ENCODE measurements around the gene SELE. TPM values are rescaled to one million over a fixed set of nuclear protein-coding genes. Genes with fewer than 3 reads are reported as not detected.

Gene SELE
- total and polyA plus RNA-seq, 9 donors: 0.58 to 16.9 (median 2.6) TPM

GRCh38 chr1:169768161-169768560 is 34.3 kb upstream of the SELE start:
- Histone ChIP-seq H3K4me1 (ENCODE audit: insufficient read depth) (no peaks in the 10 kb centered on the region), H3K4me3 (no peak overlapping the region), H3K36me3 (no peaks in the 10 kb centered on the region), H3K27ac (no peak overlapping the region), H3K9me3 (no peaks in the 10 kb centered on the region), H3K27me3 (no peaks in the 10 kb centered on the region)
- 83 to 88% (median 85%) methylated on average over 2 of the region's 2 CpGs for WGBS, 3 donors
- no peak for DNase-seq
- TF ChIP-seq EP300 (IDR thresholded peaks at IDR 0.05) (no peak), POLR2A (IDR thresholded peaks at IDR 0.05) (no peak)
- TF ChIP-seq, protein P1, sequence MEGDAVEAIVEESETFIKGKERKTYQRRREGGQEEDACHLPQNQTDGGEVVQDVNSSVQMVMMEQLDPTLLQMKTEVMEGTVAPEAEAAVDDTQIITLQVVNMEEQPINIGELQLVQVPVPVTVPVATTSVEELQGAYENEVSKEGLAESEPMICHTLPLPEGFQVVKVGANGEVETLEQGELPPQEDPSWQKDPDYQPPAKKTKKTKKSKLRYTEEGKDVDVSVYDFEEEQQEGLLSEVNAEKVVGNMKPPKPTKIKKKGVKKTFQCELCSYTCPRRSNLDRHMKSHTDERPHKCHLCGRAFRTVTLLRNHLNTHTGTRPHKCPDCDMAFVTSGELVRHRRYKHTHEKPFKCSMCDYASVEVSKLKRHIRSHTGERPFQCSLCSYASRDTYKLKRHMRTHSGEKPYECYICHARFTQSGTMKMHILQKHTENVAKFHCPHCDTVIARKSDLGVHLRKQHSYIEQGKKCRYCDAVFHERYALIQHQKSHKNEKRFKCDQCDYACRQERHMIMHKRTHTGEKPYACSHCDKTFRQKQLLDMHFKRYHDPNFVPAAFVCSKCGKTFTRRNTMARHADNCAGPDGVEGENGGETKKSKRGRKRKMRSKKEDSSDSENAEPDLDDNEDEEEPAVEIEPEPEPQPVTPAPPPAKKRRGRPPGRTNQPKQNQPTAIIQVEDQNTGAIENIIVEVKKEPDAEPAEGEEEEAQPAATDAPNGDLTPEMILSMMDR (IDR thresholded peaks at IDR 0.05): no peak
- intact Hi-C loops (cut with DNase I): no loop called here

DNA sequence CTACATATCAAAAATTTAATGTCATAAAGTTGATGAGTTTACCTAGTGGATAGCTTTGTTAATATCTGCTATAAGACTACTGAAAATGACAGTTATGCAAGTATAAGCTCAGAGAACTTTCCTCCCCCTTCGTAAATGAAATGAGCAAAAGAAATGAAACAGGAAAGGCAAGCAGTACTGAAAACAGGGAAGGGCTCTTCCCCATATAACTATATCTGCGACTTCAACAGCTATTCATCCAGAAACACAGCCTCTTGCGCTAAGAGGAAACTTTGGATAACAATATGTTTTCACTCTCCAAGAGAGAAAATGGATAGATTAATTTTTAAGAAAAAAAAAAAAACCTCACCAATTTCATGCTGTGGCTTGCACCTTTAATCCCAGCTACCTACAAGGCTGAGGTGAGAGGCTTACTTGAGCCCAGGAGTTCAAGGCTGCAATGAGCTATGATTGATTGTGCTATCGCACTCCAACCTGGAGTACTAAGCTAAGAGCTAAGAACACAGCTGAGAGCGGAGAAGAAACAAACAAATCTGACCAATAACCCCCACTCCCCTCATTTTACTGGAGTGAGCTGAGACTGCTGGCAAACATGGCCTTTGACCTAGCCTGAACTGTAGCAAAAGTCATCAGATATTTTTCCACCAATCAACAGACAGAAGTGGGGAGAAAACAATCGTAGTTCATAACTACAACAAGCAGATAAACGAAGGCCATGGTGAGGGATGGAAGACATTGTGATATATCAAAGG is 31.9 kb upstream of the SELE start:
- Histone ChIP-seq H3K36me3 (no peaks in the 10 kb centered on the region), H3K9me3 (no peaks in the 10 kb centered on the region), H3K4me1 (ENCODE audit: insufficient read depth) (no peaks in the 10 kb centered on the region), H3K27ac (no peak overlapping the region), H3K4me3 (no peak overlapping the region), H3K27me3 (no peaks in the 10 kb centered on the region)
- intact Hi-C loops (cut with DNase I): no loop called here
- 63 to 68% (median 66%) methylated on average over 7 of the region's 7 CpGs for WGBS, 3 donors
- TF ChIP-seq, protein P1 (IDR thresholded peaks at IDR 0.05): no peak
- no peak for TF ChIP-seq POLR2A (IDR thresholded peaks at IDR 0.05)
- TF ChIP-seq EP300 (IDR thresholded peaks at IDR 0.05): no peak
- DNase-seq: no peak

GRCh38 chr1:169764919-169765318 is 31.0 kb upstream of the SELE start:
- Histone ChIP-seq H3K4me1 (ENCODE audit: insufficient read depth) (no peaks in the 10 kb centered on the region), H3K9me3 (no peaks in the 10 kb centered on the region), H3K36me3 (no peaks in the 10 kb centered on the region), H3K27me3 (no peaks in the 10 kb centered on the region), H3K27ac (no peak overlapping the region), H3K4me3 (no peak overlapping the region)
- TF ChIP-seq, protein P1 (IDR thresholded peaks at IDR 0.05): no peak
- TF ChIP-seq POLR2A (IDR thresholded peaks at IDR 0.05): no peak
- TF ChIP-seq EP300 (IDR thresholded peaks at IDR 0.05): no peak
- intact Hi-C loops (cut with DNase I): no loop called here
- WGBS, 3 donors: 55 to 57% (median 56%) methylated on average over 1 of the region's 1 CpG
- DNase-seq: no peak

- no peaks in the 10 kb centered on the region for H3K4me1 ChIP-seq (ENCODE audit: insufficient read depth)
- no peaks in the 10 kb centered on the region for H3K27me3 ChIP-seq
- H3K4me3 ChIP-seq: no peak overlapping the region
- no peak overlapping the region for H3K27ac ChIP-seq
- H3K36me3 ChIP-seq: no peaks in the 10 kb centered on the region
- DNase-seq: no peak
- TF ChIP-seq POLR2A (IDR thresholded peaks at IDR 0.05) (no peak), EP300 (IDR thresholded peaks at IDR 0.05) (no peak)
- TF ChIP-seq, protein P1 (IDR thresholded peaks at IDR 0.05): no peak
- intact Hi-C loops (cut with DNase I): no loop called here
- no peaks in the 10 kb centered on the region for H3K9me3 ChIP-seq
- 92 to 95% (median 92%) methylated on average over 1 of the region's 1 CpG for WGBS, 3 donors
Measured at GRCh38 chr1:169762699-169763098, 28.8 kb upstream of the SELE start.

Measured in ovary (tissue), 9 donors.